NCI-H748 (cell line): ENCODE results near the gene EWSR1.
"Not testable (repeated sequence)": the region's sequence is repeated elsewhere in the genome, so short reads cannot be mapped to it uniquely, and the experiment has no call there.

ENCODE experiments used
- DNase-seq: peaks from one replicate; lab custom pipeline; 2025; ENCODE audit not compliant: unreplicated experiment; lab: John Stamatoyannopoulos, UW

Gene EWSR1, protein sequence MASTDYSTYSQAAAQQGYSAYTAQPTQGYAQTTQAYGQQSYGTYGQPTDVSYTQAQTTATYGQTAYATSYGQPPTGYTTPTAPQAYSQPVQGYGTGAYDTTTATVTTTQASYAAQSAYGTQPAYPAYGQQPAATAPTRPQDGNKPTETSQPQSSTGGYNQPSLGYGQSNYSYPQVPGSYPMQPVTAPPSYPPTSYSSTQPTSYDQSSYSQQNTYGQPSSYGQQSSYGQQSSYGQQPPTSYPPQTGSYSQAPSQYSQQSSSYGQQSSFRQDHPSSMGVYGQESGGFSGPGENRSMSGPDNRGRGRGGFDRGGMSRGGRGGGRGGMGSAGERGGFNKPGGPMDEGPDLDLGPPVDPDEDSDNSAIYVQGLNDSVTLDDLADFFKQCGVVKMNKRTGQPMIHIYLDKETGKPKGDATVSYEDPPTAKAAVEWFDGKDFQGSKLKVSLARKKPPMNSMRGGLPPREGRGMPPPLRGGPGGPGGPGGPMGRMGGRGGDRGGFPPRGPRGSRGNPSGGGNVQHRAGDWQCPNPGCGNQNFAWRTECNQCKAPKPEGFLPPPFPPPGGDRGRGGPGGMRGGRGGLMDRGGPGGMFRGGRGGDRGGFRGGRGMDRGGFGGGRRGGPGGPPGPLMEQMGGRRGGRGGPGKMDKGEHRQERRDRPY

GRCh38 chr22:29267858-29268510 is at the start of gene EWSR1, which contains the start of gene RHBDD3:
EWSR1 (plus strand) TSS chr22:29268268; CDS start chr22:29268337, 69 bp downstream.
RHBDD3 (minus strand) TSS chr22:29267981; CDS start chr22:29265626, 2,355 bp downstream.
- DNase-seq: peak; percentile 89

DNA sequence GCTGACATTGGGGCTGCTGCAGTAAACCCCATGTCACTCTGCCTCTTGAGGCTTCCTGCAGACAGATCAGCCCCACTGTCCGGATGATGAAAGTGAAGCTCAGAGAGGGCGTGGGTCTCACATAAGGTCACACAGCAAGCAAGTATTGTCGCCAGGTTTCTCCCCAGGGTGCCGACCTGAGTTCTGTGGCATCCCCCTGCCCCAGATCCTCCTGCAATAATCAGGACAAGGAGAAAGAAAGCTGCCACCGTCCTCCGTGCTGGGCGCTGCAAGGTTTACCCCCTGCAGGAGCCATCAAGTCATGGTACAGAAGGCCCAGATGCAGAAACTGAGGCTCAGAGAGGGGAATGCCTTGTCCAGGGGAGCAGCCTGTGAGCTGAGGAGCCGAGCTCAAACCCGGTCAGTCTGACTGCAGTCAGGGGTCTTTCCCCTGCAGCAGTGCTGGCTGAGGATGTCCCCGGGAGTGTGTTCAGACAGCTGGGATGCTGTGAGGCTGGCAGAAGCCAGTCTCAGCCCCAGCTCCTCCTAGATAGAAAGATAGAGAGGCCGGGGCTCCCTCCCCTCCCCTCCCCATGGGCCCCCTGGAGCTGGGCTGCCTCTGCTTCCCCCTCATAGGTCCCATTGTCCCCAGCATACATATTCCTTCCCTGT is 49.2 kb upstream of the EWSR1 start:
- no peak for DNase-seq

GRCh38 chr22:29219409-29219782 is 48.7 kb upstream of the EWSR1 start:
- DNase-seq: not testable (repeated sequence)

DNA sequence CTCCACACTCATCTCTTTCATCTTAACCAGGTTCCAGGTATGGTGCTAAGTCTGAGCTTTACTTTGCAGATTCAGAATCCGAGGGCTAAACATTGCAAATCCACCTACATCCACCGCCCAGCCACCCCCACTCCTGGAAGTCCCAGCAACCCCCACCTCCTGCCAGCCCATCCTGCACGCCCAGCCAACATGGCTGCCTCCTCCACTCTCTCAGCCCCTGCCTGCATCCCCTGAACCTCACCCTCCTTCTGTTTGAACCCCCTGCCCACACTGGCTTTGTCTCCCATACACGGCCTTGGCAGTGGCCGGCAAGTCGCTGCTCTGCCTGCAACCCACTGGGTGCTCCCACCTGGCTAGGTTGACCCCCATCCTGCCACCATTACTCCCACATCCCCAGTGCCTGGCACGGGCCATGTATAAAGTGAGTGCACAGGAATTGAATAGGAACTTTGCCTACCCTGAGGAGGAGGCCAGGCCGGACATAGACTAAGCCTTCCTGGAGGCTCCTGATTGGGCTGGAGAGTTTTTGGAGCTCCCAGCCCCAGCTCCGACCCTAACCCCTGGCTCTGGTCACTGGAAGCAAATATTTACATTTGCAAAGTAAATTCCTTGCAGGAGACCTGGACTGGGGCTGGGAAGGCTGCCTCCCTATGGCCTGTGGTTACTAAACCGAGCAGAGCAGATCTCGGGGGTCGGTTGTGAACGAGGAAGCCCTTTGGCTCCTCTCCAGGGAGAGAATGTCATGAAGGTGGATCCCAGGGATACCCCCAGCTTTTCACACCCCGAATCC is 48.0 kb upstream of the EWSR1 start:
- no peak for DNase-seq

DNA sequence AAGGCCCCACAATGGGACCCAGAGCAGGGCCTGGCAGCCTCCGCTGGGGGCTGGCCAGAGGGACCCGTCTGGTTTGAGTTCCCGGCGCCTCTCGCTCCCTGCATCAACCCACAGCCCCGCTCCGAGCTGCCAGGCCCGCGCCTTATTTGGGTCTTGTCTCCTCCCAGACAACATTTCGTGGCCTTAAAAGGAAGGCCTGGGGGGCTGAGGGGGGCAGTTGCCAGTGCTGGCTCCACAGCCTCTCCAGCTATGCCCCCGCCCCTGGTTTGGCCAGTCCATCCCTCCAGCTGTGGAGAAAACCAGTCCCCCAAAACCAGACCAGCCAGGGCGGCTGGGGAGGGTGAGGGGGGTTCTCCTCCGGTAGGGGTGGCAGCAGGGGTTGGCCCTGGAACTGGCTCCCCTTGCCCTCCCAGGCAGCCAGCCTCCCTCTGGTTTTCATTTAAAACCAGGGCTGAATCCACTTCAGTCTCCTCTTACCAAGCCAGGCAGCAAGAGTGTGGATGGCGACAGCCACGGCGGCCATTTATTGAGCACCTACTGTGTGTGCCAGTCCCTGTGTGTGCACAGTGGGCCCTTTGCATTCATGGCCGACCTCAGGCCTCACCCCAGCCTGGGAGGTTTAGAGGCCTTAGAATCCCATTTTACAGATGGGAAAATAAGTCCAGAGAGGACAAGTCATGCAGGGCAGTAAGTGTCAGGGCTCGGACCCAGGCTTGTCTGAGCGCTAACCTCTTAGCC is 43.8 kb upstream of the EWSR1 start:
- no peak for DNase-seq

- DNase-seq: no peak
These were observed 43.1 kb upstream of the EWSR1 start for GRCh38 chr22:29224859-29225410.

GRCh38 chr22:29225422-29226090 is 42.5 kb upstream of the EWSR1 start:
- no peak for DNase-seq

GRCh38 chr22:29226351-29226981 is 41.6 kb upstream of the EWSR1 start:
- DNase-seq: no peak

DNA sequence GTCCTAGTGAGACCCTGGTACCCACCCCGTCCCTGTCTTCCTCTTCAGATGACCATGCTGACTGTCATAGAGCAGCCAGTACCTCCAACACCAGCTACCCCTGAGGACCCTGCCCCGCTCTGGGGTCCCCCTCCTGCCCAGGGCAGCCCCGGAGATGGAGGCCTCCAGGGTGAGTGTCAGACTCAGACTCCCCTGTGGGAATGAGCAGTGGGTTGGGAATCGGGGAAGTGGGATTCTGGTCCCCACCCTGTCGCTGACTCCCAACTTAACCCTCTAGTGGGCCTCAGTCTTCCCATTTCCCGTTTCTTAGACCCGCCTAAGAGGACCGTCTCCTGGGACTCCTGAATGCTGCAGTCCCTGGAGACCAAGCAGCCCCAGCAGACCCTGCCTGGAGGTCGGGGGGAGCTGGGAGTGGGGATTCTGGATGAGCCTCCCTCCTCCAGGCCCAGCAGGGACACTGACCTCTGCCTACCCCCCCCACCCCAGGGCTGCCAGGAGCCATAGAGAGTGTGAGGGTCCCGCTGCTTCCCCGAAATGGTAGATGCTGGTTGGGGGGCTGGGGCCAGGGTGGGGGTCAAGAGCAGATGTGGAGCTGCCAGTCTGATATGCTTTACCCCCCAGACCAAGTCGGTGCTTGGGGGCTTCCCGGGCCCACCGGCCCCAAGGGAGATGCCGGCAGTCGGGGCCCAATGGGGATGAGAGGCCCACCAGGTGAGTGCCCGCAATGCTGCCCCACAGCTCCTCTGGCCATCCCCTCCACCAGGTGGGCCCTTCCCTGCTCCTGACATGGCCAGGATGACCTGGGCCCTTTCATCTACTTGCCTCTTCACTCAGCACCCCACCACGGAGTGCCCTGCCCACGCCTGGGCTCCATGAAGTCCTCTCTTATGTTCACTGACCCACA is 36.8 kb upstream of the EWSR1 start:
- no peak for DNase-seq

DNA sequence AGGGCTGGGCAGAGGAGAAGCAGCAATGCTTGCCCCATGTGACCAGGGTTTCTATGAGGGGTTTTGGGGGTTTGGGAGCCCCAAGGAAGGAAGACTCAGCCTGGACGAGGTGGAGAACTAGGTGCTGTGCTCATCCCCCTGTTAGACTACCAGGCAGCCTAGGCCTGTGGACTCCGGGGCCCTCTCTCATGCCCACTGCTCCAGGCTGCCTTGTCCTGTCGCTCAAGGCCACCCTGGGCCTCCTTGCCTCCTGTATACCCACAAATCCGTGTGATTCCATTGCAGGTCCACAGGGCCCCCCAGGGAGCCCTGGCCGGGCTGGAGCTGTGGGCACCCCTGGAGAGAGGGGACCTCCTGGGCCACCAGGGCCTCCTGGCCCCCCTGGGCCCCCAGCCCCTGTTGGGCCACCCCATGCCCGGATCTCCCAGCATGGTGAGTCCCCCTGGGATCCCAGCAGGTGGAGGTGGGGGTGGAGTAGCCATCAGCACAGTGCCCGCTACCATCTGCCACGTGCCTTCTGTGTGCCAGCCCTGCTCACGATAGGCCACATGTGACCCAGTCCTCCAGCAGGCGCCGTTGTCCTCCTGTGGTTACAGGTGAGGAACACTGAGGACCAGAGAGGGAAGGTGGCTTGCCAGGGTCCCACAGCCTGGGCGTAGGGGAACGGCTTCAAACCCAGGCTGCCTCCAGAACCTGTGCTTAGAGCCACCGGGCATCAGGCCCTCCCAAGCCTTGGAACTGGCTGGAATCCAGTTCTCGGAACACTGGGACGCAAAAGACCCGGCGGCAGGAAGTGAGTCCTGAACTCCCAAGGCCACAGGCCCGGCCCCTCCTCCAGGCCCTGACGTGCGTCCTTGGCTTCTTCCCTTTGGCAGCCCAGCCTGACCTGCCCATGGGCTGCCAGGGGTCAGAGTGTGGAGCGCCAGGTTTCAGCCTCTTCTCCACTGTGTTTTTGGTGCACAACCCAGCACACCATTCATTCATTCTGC is 35.8 kb upstream of the EWSR1 start:
- DNase-seq: no peak

- no peak for DNase-seq
These were observed 34.7 kb upstream of the EWSR1 start for GRCh38 chr22:29233277-29233877.

GRCh38 chr22:29240481-29240880 is 27.6 kb upstream of the EWSR1 start:
- not testable (repeated sequence) for DNase-seq

GRCh38 chr22:29243874-29244446 is 24.1 kb upstream of the EWSR1 start:
- no peak for DNase-seq

DNA sequence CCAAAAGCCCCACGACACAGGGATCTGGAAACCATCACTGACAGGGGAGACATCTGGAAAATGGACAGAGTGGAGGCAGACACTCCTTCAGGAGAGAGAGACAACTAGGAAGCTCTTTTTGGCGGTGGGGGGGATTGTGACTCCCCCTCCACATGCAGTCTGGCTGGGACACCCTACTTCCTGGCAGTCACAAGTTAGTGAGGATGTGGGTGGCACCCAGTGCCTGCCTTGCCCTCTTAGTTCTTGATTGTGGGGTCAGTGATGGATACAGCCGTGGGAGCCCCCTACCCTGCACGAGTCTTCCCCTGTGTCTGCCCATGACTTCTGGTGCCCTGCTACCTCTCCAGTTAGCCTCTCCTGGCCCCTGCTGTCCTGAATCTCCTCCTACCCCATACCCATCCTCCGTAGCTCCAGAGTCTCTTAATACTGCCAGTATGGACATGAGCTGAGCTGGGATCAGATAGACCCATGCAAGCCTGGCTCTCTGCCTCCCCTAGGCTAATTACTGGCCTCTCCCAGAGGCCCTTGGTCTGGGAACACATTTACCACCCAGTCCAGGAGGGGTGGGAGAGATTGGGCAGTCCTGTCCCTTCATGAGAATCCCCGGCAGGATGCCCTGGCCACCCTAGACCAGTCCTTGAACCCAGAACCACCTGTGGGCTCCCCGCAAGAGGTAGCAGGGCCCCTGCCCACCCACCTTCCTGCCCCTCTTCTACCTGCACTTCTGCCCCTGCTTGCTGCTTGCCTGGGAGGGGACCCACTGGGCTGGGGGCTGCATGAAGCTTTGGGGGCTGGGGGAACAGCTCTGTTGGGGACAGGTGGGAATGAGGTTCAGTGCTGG is 23.1 kb upstream of the EWSR1 start:
- no peak for DNase-seq
